Smooth muscle cell (in vitro differentiated cells): Measurements from ENCODE around the gene LRRC74A. TPM values are rescaled to one million over a fixed set of nuclear protein-coding genes. Genes with fewer than 3 reads are reported as not detected.

Experiments used
- DNase-seq: peaks from one replicate; lab custom pipeline; 2025; ENCODE audit not compliant: unreplicated experiment; lab: John Stamatoyannopoulos, UW
- H2AFZ ChIP-seq: fragments of 200-600 bp; sonication (generic); 2 replicates; pipeline ENCODE4 v1.6.0; 2016; ENCODE audit warnings: antibody characterized with exemption, low read depth, mild to moderate bottlenecking
- H3F3A ChIP-seq: fragments of 200-600 bp; sonication (generic); 2 replicates; pipeline ENCODE4 v1.6.0; 2017; ENCODE audit warnings: antibody characterized with exemption, low read depth
- H3K27ac ChIP-seq: fragments of 200-600 bp; sonication (generic); 2 replicates; pipeline ENCODE4 v1.5.1; 2016; ENCODE audit warnings: low read depth, mild to moderate bottlenecking
- H3K27me3 ChIP-seq: fragments of 200-600 bp; sonication (generic); 2 replicates; pipeline ENCODE4 v1.6.1; 2016; ENCODE audit warnings: low read depth, mild to moderate bottlenecking
- H3K36me3 ChIP-seq: fragments of 200-600 bp; sonication (generic); 2 replicates; pipeline ENCODE4 v1.5.1; 2016; ENCODE audit warnings: low read depth
- H3K4me1 ChIP-seq: fragments of 200-600 bp; sonication (generic); 2 replicates; pipeline ENCODE4 v1.5.1; 2016; ENCODE audit warnings: low read depth
- H3K4me2 ChIP-seq: fragments of 200-600 bp; sonication (generic); 2 replicates; pipeline ENCODE4 v1.6.0; 2016; ENCODE audit warnings: mild to moderate bottlenecking
- H3K4me3 ChIP-seq: fragments of 200-600 bp; sonication (generic); 2 replicates; pipeline ENCODE4 v1.5.1; 2016; ENCODE audit warnings: mild to moderate bottlenecking
- H3K79me2 ChIP-seq: fragments of 200-600 bp; sonication (generic); 2 replicates; pipeline ENCODE4 v1.6.0; 2016; ENCODE audit warnings: low read depth, mild to moderate bottlenecking
- H3K9ac ChIP-seq: fragments of 200-600 bp; sonication (generic); 2 replicates; pipeline ENCODE4 v1.6.0; 2016; ENCODE audit warnings: low read depth
- H3K9me3 ChIP-seq: fragments of 200-600 bp; sonication (generic); replicated peaks from 2 replicates; pipeline ENCODE4 v1.5.1; 2016; ENCODE audit warnings: low read depth
- H4K20me1 ChIP-seq: fragments of 200-600 bp; sonication (generic); 2 replicates; pipeline ENCODE4 v1.6.0; 2016; ENCODE audit warnings: low read depth
- WGBS: methylation state at CpG from one replicate; pipeline ENCODE4 v1.1.7; 2016; ENCODE audit warnings: low lambda C conversion rate; 5-methylcytosine and 5-hydroxymethylcytosine counted together
- polyA plus RNA-seq: library from polyadenylated mRNA; unstranded; fragments of >200 nt; fragmentation: Nextera tagmentation; extraction: Ambion mirVana; gene quantifications from 2 replicates; pipeline ENCODE4 v1.2.1, GENCODE V29; 2016
- total RNA-seq: library from RNA; depleted of rRNA; stranded (reverse); fragments of >200 nt; gene quantifications from 2 replicates; pipeline ENCODE4 v1.2.3, GENCODE V29; 2014
- TF ChIP-seq, protein P1 (sequence below): fragments of 200-600 bp; sonication (generic); IDR thresholded peaks from 2 replicates; pipeline ENCODE4 v1.5.1; 2017; ENCODE audit warnings: borderline replicate concordance, mild to moderate bottlenecking, antibody characterized with exemption; ENCODE audit not compliant: insufficient read depth, poor library complexity, severe bottlenecking

Gene LRRC74A
- total and polyA plus RNA-seq, 2 experiments from 2014 or later, result not detected

DNA sequence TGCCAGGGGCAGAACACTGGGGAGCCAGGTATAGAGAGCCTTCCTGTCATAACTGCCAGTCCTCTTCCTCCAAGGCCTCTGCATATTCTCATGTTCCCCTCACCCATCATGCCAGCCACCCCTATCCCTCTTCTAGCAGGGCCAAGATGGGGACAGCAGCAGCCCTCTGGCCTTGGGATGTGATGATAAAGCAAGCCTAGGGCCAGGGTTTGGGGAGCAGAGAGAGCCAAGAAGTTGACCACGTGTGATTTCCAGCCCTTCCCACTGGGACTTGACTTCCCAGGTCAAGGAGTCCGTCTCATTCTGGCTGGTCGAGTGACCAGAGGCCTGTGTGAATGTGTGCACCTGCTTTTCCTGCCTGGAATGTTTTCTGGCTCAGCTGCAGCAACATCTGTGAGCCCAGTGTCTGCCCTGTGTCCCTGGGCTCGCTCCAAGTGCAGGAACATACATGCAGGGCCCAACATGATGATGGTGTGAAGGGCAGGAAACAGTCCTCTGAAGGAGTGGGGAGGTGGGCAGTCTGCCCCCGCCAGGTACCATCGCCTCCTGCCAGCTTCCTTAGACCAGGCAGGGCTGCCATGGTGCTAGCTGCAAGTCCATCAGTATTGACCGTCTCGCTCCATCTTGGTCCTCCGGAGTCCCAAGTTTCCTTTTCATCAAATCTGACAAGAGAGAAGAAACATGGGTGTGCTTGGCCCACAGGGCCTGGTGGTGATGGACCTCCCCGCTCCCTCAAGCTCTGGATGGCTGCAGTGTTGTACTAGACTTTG is 43.9 kb upstream of the LRRC74A start:
- no peaks in the 10 kb centered on the region for H3K36me3 ChIP-seq
- no peaks in the 10 kb centered on the region for H3K9me3 ChIP-seq
- no peak overlapping the region for H2AFZ ChIP-seq
- no peaks in the 10 kb centered on the region for H3K27me3 ChIP-seq
- H3K27ac ChIP-seq, result peak overlapping the region; percentile 54
- TF ChIP-seq, protein P1, sequence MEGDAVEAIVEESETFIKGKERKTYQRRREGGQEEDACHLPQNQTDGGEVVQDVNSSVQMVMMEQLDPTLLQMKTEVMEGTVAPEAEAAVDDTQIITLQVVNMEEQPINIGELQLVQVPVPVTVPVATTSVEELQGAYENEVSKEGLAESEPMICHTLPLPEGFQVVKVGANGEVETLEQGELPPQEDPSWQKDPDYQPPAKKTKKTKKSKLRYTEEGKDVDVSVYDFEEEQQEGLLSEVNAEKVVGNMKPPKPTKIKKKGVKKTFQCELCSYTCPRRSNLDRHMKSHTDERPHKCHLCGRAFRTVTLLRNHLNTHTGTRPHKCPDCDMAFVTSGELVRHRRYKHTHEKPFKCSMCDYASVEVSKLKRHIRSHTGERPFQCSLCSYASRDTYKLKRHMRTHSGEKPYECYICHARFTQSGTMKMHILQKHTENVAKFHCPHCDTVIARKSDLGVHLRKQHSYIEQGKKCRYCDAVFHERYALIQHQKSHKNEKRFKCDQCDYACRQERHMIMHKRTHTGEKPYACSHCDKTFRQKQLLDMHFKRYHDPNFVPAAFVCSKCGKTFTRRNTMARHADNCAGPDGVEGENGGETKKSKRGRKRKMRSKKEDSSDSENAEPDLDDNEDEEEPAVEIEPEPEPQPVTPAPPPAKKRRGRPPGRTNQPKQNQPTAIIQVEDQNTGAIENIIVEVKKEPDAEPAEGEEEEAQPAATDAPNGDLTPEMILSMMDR, result no peak
- 94% methylated on average over 10 of the region's 10 CpGs for WGBS
- H3F3A ChIP-seq, result peaks cover 21% of the 10 kb centered on the region
- no peaks in the 10 kb centered on the region for H3K4me1 ChIP-seq
- H3K79me2 ChIP-seq, result no peaks in the 10 kb centered on the region
- no peaks in the 10 kb centered on the region for H4K20me1 ChIP-seq
- no peak overlapping the region for H3K4me3 ChIP-seq
- H3K9ac ChIP-seq, result peak overlapping the region; percentile 2
- peak overlapping the region; percentile 45 for H3K4me2 ChIP-seq
- DNase-seq, result no peak

DNA sequence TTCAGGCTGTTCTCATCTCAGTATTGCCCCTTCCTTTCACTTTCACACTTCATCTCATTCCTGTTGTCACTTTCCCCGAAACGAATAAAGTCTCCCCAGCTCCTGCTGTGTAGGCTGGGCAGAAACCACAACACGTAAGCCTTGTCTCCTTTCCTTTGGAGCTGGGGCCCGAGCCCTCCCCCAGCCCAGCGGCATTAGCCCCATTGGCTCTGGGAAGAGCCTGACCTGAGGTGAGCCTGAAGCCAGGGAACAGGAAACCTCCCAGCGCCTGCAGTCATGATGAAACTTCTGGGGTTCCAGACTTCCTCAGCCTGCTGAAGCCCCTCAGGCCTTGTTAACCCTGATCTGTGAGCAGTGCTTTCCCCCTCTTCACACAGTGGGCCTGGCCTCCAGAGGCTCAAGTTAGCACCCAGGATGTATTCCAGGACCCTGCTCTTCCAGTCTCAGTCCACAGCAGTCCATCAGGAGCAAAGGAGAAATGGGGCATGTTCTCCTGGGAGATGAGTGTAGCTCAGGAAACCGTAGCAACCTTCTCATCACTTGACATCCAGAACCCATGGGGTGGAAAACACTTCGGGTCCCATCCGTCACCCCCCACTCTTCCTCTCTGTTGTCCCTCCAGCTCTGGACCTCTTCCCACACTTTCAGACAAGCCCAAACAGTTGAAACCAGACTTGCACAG is 43.2 kb upstream of the LRRC74A start:
- H3K4me3 ChIP-seq, result no peak overlapping the region
- TF ChIP-seq, protein P1, result no peak
- H3K36me3 ChIP-seq, result no peaks in the 10 kb centered on the region
- H3K79me2 ChIP-seq, result no peaks in the 10 kb centered on the region
- WGBS, result 48% methylated on average over 9 of the region's 9 CpGs
- no peaks in the 10 kb centered on the region for H4K20me1 ChIP-seq
- no peaks in the 10 kb centered on the region for H3K4me1 ChIP-seq
- H3K9me3 ChIP-seq, result no peaks in the 10 kb centered on the region
- DNase-seq, result no peak
- no peaks in the 10 kb centered on the region for H3K27me3 ChIP-seq
- no peak overlapping the region for H3K9ac ChIP-seq
- no peak overlapping the region for H2AFZ ChIP-seq
- peak overlapping the region; percentile 54 for H3K27ac ChIP-seq
- peak overlapping the region; percentile 23 for H3K4me2 ChIP-seq
- peaks cover 21% of the 10 kb centered on the region for H3F3A ChIP-seq

DNA sequence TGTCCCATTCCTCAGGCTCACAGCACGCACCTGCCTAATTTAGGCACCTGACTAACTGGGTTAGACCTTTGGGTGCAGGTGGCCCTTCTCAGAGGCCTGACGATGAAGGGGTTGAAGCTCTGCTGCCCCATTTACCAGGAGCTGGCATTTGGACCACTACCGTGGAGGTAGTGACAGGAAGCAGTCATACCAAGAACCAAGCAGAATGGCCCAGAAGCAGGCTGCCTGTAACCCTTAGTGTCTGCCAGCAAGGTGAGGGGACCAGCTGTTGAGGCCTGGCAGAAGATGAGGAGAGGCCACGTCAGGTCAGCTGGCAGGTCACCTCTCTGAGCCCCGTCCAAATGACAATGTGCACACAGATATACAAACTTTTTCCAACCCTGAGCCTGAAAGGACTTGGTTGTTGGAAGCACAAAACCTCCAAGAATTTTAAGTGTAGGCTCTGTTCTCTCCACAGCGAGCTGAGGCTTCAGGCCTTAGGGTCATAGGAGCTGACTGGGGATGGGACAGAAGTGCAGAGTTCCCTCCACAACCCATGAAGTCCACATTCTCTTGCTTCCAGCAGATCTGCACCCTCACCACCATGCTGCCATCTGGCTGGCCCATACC is 41.8 kb upstream of the LRRC74A start:
- no peaks in the 10 kb centered on the region for H3K9me3 ChIP-seq
- no peak for DNase-seq
- TF ChIP-seq, protein P1, result no peak
- no peaks in the 10 kb centered on the region for H3K4me1 ChIP-seq
- no peaks in the 10 kb centered on the region for H3K79me2 ChIP-seq
- H3F3A ChIP-seq, result peaks cover 21% of the 10 kb centered on the region
- no peak overlapping the region for H3K4me2 ChIP-seq
- no peak overlapping the region for H3K9ac ChIP-seq
- WGBS, result 98% methylated on average over 6 of the region's 6 CpGs
- H3K4me3 ChIP-seq, result no peak overlapping the region
- no peaks in the 10 kb centered on the region for H3K36me3 ChIP-seq
- H3K27me3 ChIP-seq, result no peaks in the 10 kb centered on the region
- no peaks in the 10 kb centered on the region for H4K20me1 ChIP-seq
- no peak overlapping the region for H2AFZ ChIP-seq
- no peak overlapping the region for H3K27ac ChIP-seq
